HUES48 (cell line): ENCODE results near the gene SPTY2D1.
"Not testable (repeated sequence)": the region's sequence is repeated elsewhere in the genome, so short reads cannot be mapped to it uniquely, and the experiment has no call there.

Experiments used
- H3K27ac ChIP-seq: one replicate; pipeline ENCODE4 v1.7.0; 2013; ENCODE audit warnings: low read depth, low read length, inconsistent platforms
- H3K27me3 ChIP-seq: 2 replicates; pipeline ENCODE4 v1.6.1; 2013; ENCODE audit warnings: mild to moderate bottlenecking, low read length; ENCODE audit not compliant: control insufficient read depth, insufficient read depth
- H3K36me3 ChIP-seq: 2 replicates; pipeline ENCODE4 v1.6.1; 2013; ENCODE audit warnings: low read length; ENCODE audit not compliant: control insufficient read depth, insufficient read depth
- H3K4me1 ChIP-seq: 2 replicates; pipeline ENCODE4 v1.6.1; 2013; ENCODE audit warnings: mild to moderate bottlenecking, low read length; ENCODE audit not compliant: control insufficient read depth, insufficient read depth
- H3K4me3 ChIP-seq: 2 replicates; pipeline ENCODE4 v1.5.1; 2013; ENCODE audit warnings: mild to moderate bottlenecking, low read depth, low read length
- H3K9ac ChIP-seq: 2 replicates; pipeline ENCODE4 v1.6.1; 2013; ENCODE audit warnings: mild to moderate bottlenecking, low read depth, low read length, moderate library complexity
- H3K9me3 ChIP-seq: 2 replicates; pipeline ENCODE4 v1.6.1; 2013; ENCODE audit warnings: low read length; ENCODE audit not compliant: control insufficient read depth, insufficient read depth

SPTY2D1 gene

GRCh38 chr11:18617688-18618341 is 16.3 kb downstream of the SPTY2D1 start:
- H3K27me3 ChIP-seq, result no peaks in the 10 kb centered on the region
- H3K9ac ChIP-seq, result no peak overlapping the region
- H3K4me1 ChIP-seq, result no peaks in the 10 kb centered on the region
- no peaks in the 10 kb centered on the region for H3K9me3 ChIP-seq
- H3K36me3 ChIP-seq, result peaks cover 34% of the 10 kb centered on the region
- no peak overlapping the region for H3K27ac ChIP-seq
- no peak overlapping the region for H3K4me3 ChIP-seq

GRCh38 chr11:18615628-18616392 is 18.3 kb downstream of the SPTY2D1 start:
- no peaks in the 10 kb centered on the region for H3K4me1 ChIP-seq
- no peak overlapping the region for H3K9ac ChIP-seq

GRCh38 chr11:18614667-18615066 is 19.5 kb downstream of the SPTY2D1 start:
- peaks cover 55% of the 10 kb centered on the region for H3K36me3 ChIP-seq
- no peak overlapping the region for H3K9ac ChIP-seq
- no peak overlapping the region for H3K4me3 ChIP-seq
- H3K4me1 ChIP-seq, result no peaks in the 10 kb centered on the region
- H3K9me3 ChIP-seq, result no peaks in the 10 kb centered on the region
- H3K27me3 ChIP-seq, result no peaks in the 10 kb centered on the region
- H3K27ac ChIP-seq, result no peak overlapping the region

More at GRCh38 chr11:18615628-18616392, 18.3 kb downstream of the SPTY2D1 start:
- no peaks in the 10 kb centered on the region for H3K9me3 ChIP-seq
- H3K27ac ChIP-seq, result no peak overlapping the region
- H3K36me3 ChIP-seq, result peaks cover 50% of the 10 kb centered on the region
- no peak overlapping the region for H3K4me3 ChIP-seq
- H3K27me3 ChIP-seq, result no peaks in the 10 kb centered on the region

- Histone ChIP-seq H3K9me3 (no peaks in the 10 kb centered on the region), H3K27me3 (no peaks in the 10 kb centered on the region), H3K27ac (no peak overlapping the region), H3K36me3 (peaks cover 67% of the 10 kb centered on the region), H3K4me3 (no peak overlapping the region), H3K4me1 (peaks cover 7% of the 10 kb centered on the region; the same call in 1 of the 2 replicates), H3K9ac (no peak overlapping the region)
Measured at GRCh38 chr11:18612394-18612793, 21.7 kb downstream of the SPTY2D1 start.

GRCh38 chr11:18611196-18611595 is 22.9 kb downstream of the SPTY2D1 start:
- peaks cover 64% of the 10 kb centered on the region for H3K36me3 ChIP-seq

GRCh38 chr11:18608376-18608775 is 25.8 kb downstream of the SPTY2D1 start:
- Histone ChIP-seq H3K27ac (no peak overlapping the region), H3K36me3 (peaks cover 43% of the 10 kb centered on the region), H3K27me3 (no peaks in the 10 kb centered on the region), H3K4me3 (no peak overlapping the region), H3K4me1 (peaks cover 11% of the 10 kb centered on the region), H3K9ac (no peak overlapping the region), H3K9me3 (no peaks in the 10 kb centered on the region)

More at GRCh38 chr11:18611196-18611595, 22.9 kb downstream of the SPTY2D1 start:
- Histone ChIP-seq H3K27me3 (no peaks in the 10 kb centered on the region), H3K9ac (no peak overlapping the region), H3K27ac (no peak overlapping the region), H3K9me3 (no peaks in the 10 kb centered on the region), H3K4me3 (no peak overlapping the region), H3K4me1 (peaks cover 11% of the 10 kb centered on the region)

- Histone ChIP-seq H3K4me1 (no peaks in the 10 kb centered on the region), H3K27ac (no peak overlapping the region), H3K27me3 (no peaks in the 10 kb centered on the region), H3K36me3 (peaks cover 10% of the 10 kb centered on the region), H3K9me3 (no peaks in the 10 kb centered on the region), H3K9ac (no peak overlapping the region), H3K4me3 (no peak overlapping the region)
Measured at GRCh38 chr11:18600915-18601569, 33.1 kb downstream of the SPTY2D1 start.

GRCh38 chr11:18599739-18600230 is 34.4 kb downstream of the SPTY2D1 start, which contains the start of gene MISFA:
Gene MISFA (plus strand): TSS chr11:18599789. CDS start chr11:18599929, 140 bp downstream.
- no peak within 1 kb of the TSS for H3K4me3 ChIP-seq
- no peak within 1 kb of the TSS for H3K27ac ChIP-seq
- H3K4me1 ChIP-seq, result no peaks in the 10 kb centered on the region

GRCh38 chr11:18594999-18595749 is 39.0 kb downstream of the SPTY2D1 start:
- Histone ChIP-seq H3K9ac (no peak overlapping the region), H3K36me3 (peaks cover 14% of the 10 kb centered on the region), H3K4me1 (no peaks in the 10 kb centered on the region), H3K4me3 (no peak overlapping the region), H3K9me3 (no peaks in the 10 kb centered on the region), H3K27ac (no peak overlapping the region), H3K27me3 (no peaks in the 10 kb centered on the region)

More at GRCh38 chr11:18599739-18600230, 34.4 kb downstream of the SPTY2D1 start, which contains the start of gene MISFA:
- Histone ChIP-seq H3K36me3 (peaks cover 14% of the 10 kb centered on the region), H3K9me3 (no peaks in the 10 kb centered on the region), H3K9ac (no peak within 1 kb of the TSS), H3K27me3 (no peaks in the 10 kb centered on the region)

- H3K27me3 ChIP-seq, H3K9ac ChIP-seq, H3K9me3 ChIP-seq, H3K27ac ChIP-seq, H3K4me3 ChIP-seq, H3K4me1 ChIP-seq: not testable (repeated sequence)
- H3K36me3 ChIP-seq, result peaks cover 14% of the 10 kb centered on the region
Measured at GRCh38 chr11:18594088-18594487, 40.1 kb downstream of the SPTY2D1 start.
